HG03196 (cell line): Measurements from ENCODE around the gene LPP.

Experiments used
- ATAC-seq: cut with Tn5 transposase; IDR thresholded peaks from one replicate; pipeline ENCODE4 v1.9.1; 2021; ENCODE audit not compliant: unreplicated experiment

The LPP gene

DNA sequence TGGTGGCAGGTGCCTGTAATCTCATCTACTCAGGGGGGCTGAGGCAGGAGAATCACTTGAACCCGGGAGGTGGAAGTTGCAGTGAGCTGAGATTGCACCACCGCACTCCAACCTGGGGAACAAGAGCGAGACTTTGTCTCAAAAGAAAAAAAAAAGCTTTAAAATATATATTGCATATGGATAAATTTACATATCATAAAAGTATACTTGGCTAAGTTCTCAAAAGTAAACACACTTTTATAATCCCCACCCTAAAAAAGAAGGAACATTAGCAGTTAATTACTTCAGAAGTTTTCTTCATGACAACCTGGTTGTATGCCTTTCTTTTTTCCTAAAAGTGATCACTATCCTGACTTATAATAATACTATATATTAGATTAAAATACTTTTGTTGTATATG lies 648.7 kb downstream of the LPP start:
- ATAC-seq = no peak

DNA sequence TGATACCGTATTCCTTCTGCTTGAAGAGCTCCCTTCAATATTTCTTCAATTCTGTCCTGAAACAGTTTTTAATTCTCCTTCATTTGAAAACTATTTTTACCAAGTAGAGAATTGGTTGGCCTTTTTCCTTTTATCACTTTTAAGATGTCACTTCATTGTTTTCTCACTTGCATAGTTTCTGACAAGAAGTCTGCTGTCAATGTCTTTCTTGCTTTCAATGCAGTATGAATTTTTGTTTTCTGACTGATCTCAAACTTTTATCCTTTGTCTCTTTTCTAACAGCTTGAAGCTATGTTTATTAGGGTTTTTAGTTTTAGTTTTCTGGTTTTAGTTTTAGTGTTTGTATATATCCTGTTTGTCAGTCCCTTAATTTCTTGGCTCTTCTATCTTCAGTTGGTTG lies 653.0 kb downstream of the LPP start:
- ATAC-seq = no peak

DNA sequence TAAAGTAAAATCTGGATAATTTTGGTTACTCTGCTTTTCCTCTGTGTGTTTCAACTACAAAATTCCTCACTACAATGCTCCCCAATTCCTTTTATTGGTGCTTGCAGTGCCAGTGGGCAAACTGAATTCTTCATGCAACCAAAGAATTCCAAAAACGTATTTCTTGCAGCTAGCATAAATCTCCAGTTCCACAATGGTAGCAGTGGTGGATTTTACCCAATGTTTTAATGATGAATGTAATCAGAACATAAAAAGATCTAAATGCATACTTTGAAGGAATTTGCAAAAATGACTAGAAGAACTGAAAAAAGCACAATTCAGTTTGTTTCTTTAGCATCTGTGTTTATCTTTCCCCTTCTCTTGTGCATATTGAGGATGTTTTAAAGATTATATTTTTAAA lies 658.2 kb downstream of the LPP start:
- ATAC-seq = no peak

DNA sequence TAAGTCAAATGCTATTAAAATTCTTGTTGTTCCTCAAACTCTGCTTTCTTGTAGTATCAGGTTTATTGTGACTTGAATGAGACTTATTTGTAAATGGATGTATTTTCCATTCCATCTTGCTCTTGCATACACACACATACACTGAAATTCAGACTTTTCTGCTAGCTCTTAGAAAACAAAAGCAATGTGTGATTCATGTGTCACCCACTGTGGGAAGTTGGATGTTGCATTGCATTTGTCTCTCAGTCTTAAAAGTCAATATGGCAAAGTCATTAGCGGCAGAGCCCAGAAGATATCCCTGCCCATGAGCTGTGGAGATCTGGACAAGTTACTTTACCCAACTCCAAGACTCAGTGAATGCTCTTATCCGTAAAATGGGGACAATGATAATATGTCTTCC lies 660.6 kb downstream of the LPP start:
- no peak for ATAC-seq

DNA sequence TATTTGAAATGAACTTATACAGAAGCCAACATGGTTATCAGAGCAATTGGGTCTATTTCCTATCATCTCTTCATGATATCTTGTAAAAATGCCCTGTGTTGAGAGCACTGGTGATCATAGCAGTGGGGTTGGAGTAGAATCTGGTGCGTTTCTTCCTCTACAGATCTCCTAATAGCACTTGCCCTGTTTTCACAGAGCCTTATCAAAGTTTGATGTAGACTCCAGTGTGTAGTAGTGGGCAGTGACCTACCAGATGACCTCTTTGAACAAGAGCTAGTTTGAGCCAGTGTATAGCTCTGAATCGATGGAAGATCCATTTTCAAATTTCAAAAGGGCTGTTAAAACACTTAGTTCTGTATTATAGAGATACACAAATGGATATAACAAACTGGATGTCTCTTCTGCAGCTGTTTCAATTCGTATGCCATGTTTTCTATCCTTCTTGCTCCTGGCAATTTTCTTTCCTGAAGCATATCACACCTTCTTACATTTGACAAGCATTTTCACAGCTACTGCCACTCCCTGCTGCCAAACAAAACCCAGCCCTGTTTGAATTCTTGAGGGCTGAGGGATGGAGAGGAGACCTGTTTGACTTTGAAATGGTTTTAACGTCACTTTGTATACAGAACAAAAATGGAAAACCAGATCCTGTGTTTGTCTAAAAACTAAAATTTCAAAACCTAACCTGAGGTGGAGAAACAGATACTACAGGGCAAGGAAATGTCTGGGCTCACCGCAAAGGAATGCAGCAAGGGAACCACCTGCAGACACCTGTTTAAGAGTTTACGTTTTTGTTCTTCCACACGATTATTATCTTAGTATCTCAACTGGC lies 663.4 kb downstream of the LPP start:
- no peak for ATAC-seq

DNA sequence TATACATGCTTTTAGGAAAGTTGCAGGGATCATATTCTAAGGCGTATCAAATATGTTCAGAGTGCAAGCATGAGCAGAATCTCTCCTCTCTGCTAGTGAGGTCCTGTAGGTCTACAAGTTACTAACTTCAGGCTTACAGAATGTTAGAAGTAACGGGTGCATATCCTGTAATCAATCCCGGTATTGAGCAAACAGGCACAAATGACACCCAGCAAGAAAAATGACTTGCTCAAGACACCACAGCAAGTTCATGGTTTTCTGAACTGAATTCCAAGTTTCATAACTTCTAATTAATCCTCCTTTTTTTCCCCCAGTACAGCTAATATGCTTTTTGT lies 663.9 kb downstream of the LPP start:
- ATAC-seq = no peak

DNA sequence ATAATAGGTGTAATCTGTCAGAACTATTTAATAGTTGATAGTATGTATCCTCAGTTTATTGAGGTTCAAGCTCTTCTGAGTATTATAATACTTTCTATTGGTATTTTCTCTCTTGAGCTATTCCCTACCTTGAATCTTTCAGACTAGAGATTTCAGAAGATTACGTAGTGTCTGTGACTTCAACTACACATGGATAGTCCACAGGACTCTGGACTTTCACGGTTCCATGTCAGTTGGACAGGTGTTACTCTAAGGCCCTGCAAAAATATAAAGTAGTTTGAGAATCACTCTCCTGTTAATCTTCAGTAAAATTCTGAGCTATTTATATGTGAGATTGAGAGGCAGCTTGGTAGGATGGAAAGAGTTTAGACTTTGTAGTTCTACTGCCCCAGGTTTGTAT lies 664.3 kb downstream of the LPP start:
- ATAC-seq = no peak

DNA sequence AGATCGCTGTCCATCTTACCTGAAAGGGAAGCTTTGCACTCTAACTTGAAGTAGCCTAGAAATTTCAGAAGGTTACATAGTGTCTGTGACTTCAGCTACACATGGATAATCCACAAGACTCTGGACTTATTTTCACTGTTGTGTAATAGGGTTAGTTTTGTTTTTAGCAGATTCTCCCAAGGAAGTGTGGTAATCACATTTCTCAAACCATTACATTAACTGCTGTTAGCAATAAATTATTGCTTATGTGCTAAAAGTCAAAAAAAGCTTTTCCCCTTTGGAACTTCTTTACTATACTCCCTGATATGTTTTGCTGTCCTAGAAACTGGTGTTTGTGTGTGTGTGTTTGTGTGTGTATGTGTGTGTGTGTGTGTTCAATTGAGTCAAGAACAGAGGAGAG lies 666.0 kb downstream of the LPP start:
- no peak for ATAC-seq

DNA sequence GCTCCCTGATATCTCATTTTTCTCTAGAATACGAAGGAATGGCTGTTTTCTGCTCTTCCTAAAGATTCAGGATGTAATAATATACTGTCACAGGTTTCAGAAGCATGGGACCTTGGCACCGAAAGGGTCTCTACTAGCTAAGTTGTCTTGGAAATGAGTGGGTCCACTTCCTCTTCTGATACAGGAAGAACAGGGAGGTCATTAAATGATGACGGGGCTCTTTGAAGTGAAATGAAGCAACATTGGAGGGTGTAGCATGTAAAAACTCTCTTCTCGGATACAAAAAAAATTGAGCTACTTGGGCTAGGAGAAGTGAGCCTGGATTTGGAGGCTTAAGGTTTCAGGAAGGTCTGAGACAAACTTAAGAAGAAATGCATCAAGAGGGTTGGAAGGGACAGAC lies 668.0 kb downstream of the LPP start:
- ATAC-seq = no peak

DNA sequence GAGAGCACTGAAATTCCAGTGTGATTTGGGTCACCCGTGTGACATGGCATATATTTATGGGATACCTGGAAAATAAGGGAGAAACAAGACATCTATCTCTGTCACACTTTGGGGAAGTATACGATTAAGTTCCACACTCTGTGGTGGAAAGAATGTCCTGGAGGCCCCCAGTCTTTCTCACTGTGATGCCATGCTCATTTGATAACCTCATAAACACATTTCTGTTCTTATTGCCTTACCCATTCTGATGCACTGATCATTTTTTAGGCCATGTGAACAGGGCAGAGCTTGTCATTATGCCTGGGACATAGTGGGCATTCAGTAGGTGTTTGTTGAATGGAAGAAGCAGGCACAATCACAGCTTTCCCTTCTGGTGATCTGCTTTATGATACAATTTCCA lies 668.5 kb downstream of the LPP start:
- no peak for ATAC-seq

DNA sequence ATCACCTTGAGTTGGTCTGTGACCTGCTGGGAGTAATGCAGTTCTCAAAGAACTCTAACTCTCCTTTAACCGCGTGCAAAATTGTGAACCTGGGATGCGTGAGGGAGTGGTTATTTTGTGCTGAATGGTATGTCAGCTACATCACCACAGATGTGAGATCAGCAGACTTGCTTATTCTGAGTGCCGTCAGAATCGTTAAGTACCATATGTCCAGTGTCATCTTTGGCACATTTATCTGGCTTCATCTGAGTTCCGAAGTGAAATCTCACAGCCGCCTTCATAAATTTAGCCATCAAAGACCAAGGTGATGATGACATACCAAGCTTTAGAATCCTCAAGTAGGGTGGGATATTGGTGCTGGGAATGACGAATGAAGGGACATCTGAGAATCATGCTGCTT lies 670.6 kb downstream of the LPP start:
- ATAC-seq = no peak

DNA sequence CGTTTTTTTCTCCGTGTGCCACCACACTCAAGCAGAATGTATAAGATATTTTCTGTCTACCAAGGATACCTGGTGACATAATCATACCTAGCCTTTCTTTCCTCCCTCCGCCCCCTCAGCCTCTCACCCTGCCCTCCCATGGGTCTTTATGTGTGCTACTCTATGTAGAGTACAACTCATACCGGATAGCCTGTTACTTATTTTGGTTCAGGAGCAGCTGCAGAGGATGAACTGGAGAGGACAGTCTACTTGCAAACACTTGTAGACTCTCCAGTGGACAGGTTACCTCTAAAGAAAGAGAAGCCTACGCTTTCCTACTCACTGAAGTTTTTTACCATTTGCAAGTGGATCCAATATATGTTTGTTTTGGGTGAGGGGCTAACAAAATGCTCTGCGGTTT lies 671.9 kb downstream of the LPP start:
- no peak for ATAC-seq

DNA sequence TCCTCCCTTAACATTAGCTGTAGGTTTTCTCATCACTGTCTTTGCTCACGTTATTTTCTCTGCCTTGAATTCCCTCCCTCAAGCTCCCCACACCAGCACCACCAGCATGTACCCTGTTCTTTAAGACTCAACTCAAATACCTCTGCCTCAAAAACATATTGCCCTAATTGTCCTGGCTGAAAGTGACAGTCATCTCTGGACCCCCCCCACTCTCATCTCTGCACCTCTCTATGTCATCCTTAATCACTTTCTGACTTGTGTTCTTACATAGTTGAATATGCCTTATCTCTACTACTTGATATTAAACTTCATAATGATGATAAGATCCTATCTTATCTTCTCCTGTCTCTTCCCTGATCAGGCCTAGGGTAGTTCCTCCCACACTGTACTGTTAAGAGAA lies 672.6 kb downstream of the LPP start:
- ATAC-seq = no peak

DNA sequence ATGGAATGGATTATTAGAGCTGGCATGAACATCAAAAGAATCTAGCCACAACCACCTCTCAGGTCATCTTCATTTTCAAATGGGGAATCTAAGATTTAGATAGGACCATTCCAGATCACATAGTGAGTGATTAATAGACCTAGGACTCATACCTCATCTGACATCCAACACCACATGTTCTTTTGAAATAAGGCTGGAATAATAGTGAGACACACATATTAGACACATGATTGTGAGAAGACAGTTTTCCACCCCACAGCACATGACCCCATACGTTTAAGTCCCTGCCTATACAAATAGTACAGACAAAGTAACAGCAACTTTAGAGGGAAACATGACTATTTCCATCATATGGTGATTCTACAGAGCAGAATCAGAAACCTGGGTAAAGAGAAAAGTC lies 673.1 kb downstream of the LPP start:
- ATAC-seq = no peak

DNA sequence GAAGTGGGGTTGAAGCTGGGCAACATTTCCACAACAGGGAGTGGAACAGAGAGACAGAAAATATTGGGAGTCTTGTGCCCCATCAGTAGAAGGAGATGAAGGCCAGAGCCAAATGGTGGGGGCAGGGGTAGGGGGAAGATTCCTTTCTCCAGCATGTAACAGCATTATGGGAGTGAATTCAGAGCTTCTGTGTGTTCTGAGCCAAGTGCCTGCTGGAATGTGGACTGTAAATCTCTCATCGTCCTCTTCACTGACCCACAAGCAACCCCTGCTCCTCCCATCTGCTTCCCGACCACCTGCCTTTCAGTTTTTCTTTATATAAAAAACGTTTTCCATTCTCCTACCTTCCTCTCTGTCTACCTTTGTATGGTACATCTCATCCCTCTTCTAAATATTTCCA lies 673.6 kb downstream of the LPP start:
- ATAC-seq = no peak

DNA sequence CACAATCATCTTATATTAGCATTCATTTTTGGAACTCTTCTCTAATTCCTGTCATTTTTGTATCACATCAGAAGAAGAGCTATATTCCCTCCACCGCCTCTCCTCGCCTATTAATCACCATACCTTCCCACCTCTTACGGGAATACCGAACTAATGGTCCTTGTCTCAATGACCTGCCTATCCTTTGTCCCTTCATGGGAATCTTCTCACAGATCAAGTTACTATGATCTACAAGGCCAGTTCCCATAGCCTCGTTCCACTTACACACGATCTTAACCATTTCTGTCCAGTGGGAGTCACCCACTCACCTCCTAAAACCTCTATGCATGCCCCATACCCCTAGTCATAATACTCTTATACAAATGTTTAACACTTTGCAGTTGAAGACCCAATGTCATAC lies 675.2 kb downstream of the LPP start:
- no peak for ATAC-seq

DNA sequence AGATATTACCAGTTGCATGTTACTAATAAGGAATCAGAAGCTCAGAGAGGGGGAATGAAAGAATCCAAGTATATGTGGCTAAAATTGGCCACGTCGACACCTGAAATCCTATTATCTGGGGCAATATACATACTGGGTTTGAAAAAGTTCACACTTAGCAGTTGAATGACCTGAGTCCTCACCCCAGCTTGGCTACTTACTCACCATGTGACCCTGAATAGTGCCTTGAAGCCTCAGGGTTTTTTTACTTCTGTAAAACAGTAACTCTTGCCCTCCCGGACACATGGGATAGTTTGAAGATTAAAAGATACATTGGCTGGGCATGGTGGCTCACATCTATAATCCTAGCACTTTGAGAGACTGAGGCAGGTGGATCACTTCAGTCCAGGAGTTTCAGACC lies 675.6 kb downstream of the LPP start:
- no peak for ATAC-seq

DNA sequence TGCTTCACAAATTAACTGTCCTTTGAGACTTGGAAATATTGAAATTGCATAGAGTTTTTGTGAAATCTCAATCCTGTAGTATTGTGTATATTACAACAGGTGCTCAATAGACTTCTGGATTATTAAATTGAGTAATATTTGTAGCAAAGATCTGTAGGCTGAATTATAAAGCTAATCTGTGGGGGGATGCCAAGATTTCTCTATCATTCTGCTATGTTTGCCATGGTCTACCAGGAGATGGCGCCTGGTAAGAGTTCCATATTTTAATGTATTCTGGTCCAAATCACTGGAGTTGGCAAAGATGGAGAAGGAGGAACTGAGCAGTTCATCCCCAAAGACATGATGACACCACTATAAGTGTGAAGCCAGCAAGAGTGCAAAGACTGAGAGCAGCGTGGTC lies 676.9 kb downstream of the LPP start:
- no peak for ATAC-seq

DNA sequence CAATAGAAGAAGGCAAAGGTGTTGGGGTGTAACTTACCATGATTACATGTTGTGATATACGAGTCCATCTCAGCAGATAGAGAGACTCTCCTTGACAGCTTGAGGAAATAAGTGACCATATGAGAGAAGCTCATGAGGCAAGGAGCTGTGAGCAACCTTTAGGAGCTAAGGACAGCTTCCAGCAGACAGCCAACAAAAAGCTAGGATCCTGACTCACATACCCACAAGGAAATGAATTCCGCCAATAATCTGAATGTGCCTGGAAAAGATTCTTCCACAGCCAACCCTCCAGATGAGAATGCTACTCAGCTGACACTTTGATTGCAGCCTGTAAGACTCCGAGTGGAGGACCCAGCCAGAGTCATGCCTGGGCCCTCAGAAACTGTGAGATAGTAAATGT lies 678.2 kb downstream of the LPP start:
- no peak for ATAC-seq

DNA sequence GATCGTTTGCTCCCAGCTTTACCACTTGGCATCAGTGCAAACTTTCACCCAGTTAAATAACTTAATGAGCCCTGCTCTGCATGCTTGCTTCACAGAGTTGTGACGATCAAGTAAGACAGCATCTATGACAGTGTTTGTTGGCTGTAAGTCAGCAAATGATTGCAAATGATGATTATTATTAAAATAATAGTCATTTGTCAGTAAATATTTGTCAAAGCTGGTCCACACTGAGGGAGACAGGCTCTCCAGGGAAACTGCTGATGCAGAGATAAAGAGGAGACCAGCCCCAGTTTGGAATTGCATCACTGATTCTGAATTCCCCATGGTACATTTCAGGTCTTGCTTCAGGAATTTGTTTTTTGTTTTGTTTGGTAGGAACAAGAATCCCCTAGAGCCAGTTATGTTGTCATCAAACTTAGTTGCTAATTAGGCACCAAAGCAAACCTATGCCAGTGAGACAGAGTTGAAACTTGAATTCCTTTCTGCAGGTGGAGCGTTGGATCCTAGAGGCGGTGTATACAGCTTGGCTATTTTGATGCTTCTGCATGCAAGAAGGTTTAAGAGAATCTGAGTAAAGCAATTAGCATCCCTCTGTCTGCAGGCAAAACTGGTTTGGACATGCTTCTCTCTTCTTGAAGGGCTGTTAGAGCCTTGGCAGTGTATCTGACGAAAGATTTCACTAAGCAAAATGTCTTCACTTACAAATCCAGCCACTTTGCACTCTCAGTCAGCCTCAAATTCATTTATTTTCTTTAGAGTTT lies 679.2 kb downstream of the LPP start:
- no peak for ATAC-seq

DNA sequence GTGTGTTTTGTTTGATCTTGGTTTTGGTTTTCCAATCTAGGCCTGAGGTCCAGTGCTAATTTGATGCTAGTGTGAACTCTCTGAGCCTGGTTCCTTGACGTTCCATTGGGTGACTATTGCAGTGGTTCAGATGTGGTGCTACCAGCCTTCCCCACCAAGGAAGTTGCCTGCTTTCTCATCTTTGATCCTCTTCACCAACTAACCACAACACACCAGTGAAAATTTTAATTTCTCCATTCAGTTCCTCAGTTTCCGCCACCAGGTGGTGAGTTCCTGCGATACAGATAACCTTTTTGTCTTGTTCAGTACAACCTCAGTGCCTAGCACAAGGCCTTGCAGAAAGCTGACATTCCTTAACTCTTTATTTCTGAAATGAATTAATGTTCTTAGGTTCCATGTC lies 680.4 kb downstream of the LPP start:
- no peak for ATAC-seq

DNA sequence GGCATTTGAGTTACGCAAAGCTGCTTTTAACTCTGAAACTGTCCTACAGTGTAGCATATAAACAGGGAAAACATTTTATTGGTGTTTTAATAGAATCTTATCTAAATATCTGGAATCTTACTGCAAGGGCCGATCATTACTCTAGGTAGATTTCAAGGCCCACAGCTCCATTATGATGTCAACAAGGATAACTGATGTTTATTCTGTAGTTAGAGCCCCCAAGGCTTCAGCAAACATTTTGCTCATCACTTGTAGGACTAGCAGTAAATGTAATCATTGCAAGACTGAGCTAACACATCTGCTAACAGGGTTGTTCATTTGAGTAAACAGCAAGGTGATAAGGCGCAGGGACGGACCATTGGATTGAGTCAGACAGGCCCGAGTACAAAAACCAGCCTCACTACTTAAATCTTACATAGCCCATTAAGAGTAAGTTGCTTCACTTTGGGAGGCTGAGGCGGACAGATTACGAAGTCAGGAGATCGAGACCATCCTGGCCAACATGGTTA lies 685.3 kb downstream of the LPP start:
- no peak for ATAC-seq

DNA sequence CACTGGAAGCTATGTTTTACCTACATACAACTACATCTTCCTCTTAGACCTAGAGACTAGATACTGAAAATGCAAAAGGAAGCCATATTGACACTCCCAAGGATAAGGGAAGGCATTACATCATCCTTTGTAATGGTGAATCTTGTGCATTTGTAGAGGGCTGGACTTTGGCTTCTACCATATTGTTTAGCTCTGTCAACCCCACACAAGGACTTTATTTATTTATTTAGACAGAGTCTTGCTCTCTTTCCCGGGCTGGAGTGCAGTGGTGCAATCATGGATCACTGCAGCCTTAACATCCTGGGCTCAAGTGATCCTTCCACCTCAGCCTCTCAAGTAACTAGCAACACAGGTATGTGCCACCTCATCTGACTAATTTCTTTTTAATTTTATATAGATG lies 686.3 kb downstream of the LPP start:
- ATAC-seq = no peak
